Smooth muscle cell (in vitro differentiated cells): ENCODE measurements around the gene TPCN1. TPM values are rescaled to one million over a fixed set of nuclear protein-coding genes. Genes with fewer than 3 reads are reported as not detected.

Experiments used
- DNase-seq: peaks from one replicate; lab custom pipeline; 2025; ENCODE audit not compliant: unreplicated experiment; lab: John Stamatoyannopoulos, UW
- H2AFZ ChIP-seq: fragments of 200-600 bp; sonication (generic); 2 replicates; pipeline ENCODE4 v1.6.0; 2016; ENCODE audit warnings: antibody characterized with exemption, low read depth, mild to moderate bottlenecking
- H3F3A ChIP-seq: fragments of 200-600 bp; sonication (generic); 2 replicates; pipeline ENCODE4 v1.6.0; 2017; ENCODE audit warnings: antibody characterized with exemption, low read depth
- H3K27ac ChIP-seq: fragments of 200-600 bp; sonication (generic); 2 replicates; pipeline ENCODE4 v1.5.1; 2016; ENCODE audit warnings: low read depth, mild to moderate bottlenecking
- H3K27me3 ChIP-seq: fragments of 200-600 bp; sonication (generic); 2 replicates; pipeline ENCODE4 v1.6.1; 2016; ENCODE audit warnings: low read depth, mild to moderate bottlenecking
- H3K36me3 ChIP-seq: fragments of 200-600 bp; sonication (generic); 2 replicates; pipeline ENCODE4 v1.5.1; 2016; ENCODE audit warnings: low read depth
- H3K4me1 ChIP-seq: fragments of 200-600 bp; sonication (generic); 2 replicates; pipeline ENCODE4 v1.5.1; 2016; ENCODE audit warnings: low read depth
- H3K4me2 ChIP-seq: fragments of 200-600 bp; sonication (generic); 2 replicates; pipeline ENCODE4 v1.6.0; 2016; ENCODE audit warnings: mild to moderate bottlenecking
- H3K4me3 ChIP-seq: fragments of 200-600 bp; sonication (generic); 2 replicates; pipeline ENCODE4 v1.5.1; 2016; ENCODE audit warnings: mild to moderate bottlenecking
- H3K79me2 ChIP-seq: fragments of 200-600 bp; sonication (generic); 2 replicates; pipeline ENCODE4 v1.6.0; 2016; ENCODE audit warnings: low read depth, mild to moderate bottlenecking
- H3K9ac ChIP-seq: fragments of 200-600 bp; sonication (generic); 2 replicates; pipeline ENCODE4 v1.6.0; 2016; ENCODE audit warnings: low read depth
- H3K9me3 ChIP-seq: fragments of 200-600 bp; sonication (generic); replicated peaks from 2 replicates; pipeline ENCODE4 v1.5.1; 2016; ENCODE audit warnings: low read depth
- H4K20me1 ChIP-seq: fragments of 200-600 bp; sonication (generic); 2 replicates; pipeline ENCODE4 v1.6.0; 2016; ENCODE audit warnings: low read depth
- WGBS: methylation state at CpG from one replicate; pipeline ENCODE4 v1.1.7; 2016; ENCODE audit warnings: low lambda C conversion rate; 5-methylcytosine and 5-hydroxymethylcytosine counted together
- polyA plus RNA-seq: library from polyadenylated mRNA; unstranded; fragments of >200 nt; fragmentation: Nextera tagmentation; extraction: Ambion mirVana; gene quantifications from 2 replicates; pipeline ENCODE4 v1.2.1, GENCODE V29; 2016
- total RNA-seq: library from RNA; depleted of rRNA; stranded (reverse); fragments of >200 nt; gene quantifications from 2 replicates; pipeline ENCODE4 v1.2.3, GENCODE V29; 2014
- TF ChIP-seq, protein P1 (sequence below): fragments of 200-600 bp; sonication (generic); IDR thresholded peaks from 2 replicates; pipeline ENCODE4 v1.5.1; 2017; ENCODE audit warnings: borderline replicate concordance, mild to moderate bottlenecking, antibody characterized with exemption; ENCODE audit not compliant: insufficient read depth, poor library complexity, severe bottlenecking

Gene TPCN1
- total and polyA plus RNA-seq, 2 experiments from 2014 or later, result 12.9 to 29.2 TPM

DNA sequence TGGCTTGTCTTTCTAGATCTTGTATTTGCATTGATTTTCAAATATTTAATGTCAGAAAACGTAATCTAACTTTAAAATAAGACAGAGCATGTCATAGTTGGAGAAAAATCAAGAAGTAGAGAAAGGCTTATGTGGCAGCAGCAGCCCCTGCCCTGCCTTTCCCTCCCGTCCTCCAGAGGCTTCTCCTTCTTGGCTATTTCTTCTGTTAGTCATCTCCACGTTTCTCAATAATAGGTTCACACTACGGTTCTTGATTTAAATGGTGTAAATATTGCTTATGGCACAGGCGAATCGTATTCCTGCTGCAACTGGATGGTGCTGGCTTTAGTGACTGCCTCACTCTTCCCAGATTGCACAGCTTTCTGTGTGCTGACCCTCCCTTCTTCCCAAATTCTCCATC lies 70.8 kb downstream of the TPCN1 start:
- H3K36me3 ChIP-seq, result no peaks in the 10 kb centered on the region
- H4K20me1 ChIP-seq, result no peaks in the 10 kb centered on the region
- no peaks in the 10 kb centered on the region for H3K27me3 ChIP-seq
- no peak overlapping the region for H3K4me2 ChIP-seq
- TF ChIP-seq, protein P1, sequence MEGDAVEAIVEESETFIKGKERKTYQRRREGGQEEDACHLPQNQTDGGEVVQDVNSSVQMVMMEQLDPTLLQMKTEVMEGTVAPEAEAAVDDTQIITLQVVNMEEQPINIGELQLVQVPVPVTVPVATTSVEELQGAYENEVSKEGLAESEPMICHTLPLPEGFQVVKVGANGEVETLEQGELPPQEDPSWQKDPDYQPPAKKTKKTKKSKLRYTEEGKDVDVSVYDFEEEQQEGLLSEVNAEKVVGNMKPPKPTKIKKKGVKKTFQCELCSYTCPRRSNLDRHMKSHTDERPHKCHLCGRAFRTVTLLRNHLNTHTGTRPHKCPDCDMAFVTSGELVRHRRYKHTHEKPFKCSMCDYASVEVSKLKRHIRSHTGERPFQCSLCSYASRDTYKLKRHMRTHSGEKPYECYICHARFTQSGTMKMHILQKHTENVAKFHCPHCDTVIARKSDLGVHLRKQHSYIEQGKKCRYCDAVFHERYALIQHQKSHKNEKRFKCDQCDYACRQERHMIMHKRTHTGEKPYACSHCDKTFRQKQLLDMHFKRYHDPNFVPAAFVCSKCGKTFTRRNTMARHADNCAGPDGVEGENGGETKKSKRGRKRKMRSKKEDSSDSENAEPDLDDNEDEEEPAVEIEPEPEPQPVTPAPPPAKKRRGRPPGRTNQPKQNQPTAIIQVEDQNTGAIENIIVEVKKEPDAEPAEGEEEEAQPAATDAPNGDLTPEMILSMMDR, result no peak
- H2AFZ ChIP-seq, result no peak overlapping the region
- DNase-seq, result no peak
- WGBS, result 50% methylated on average over 6 of the region's 6 CpGs
- no peaks in the 10 kb centered on the region for H3K4me1 ChIP-seq
- H3K9ac ChIP-seq, result no peak overlapping the region
- no peaks in the 10 kb centered on the region for H3K79me2 ChIP-seq
- H3K4me3 ChIP-seq, result no peak overlapping the region
- no peaks in the 10 kb centered on the region for H3K9me3 ChIP-seq
- H3K27ac ChIP-seq, result no peak overlapping the region
- H3F3A ChIP-seq, result no peaks in the 10 kb centered on the region

DNA sequence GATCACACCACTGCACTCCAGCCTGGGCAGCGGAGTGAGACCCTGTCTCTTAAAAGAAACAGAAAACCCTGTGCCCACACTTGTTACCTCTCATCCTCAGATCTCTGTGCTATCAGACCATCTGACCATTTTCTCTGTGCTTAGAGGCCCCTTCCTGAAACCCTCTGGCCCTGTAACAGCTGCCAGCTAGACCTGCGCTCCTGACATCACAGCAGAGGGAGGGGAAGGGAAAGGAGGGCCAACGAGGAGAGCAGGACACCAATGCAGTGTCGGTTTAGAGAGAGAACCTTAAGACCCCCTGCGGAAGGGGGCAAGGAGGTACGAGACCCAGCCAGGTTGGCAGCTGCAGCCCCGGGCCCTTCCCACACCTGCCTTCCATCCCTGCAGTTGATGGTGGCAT lies 71.3 kb downstream of the TPCN1 start:
- DNase-seq, result no peak
- no peaks in the 10 kb centered on the region for H3K79me2 ChIP-seq
- no peaks in the 10 kb centered on the region for H3K36me3 ChIP-seq
- H4K20me1 ChIP-seq, result no peaks in the 10 kb centered on the region
- no peak overlapping the region for H3K4me3 ChIP-seq
- no peak overlapping the region for H3K9ac ChIP-seq
- H3F3A ChIP-seq, result no peaks in the 10 kb centered on the region
- TF ChIP-seq, protein P1, result no peak
- H3K27ac ChIP-seq, result no peak overlapping the region
- no peaks in the 10 kb centered on the region for H3K9me3 ChIP-seq
- H3K4me1 ChIP-seq, result no peaks in the 10 kb centered on the region
- H3K27me3 ChIP-seq, result no peaks in the 10 kb centered on the region
- no peak overlapping the region for H2AFZ ChIP-seq
- no peak overlapping the region for H3K4me2 ChIP-seq
- WGBS, result 91% methylated on average over 7 of the region's 7 CpGs

DNA sequence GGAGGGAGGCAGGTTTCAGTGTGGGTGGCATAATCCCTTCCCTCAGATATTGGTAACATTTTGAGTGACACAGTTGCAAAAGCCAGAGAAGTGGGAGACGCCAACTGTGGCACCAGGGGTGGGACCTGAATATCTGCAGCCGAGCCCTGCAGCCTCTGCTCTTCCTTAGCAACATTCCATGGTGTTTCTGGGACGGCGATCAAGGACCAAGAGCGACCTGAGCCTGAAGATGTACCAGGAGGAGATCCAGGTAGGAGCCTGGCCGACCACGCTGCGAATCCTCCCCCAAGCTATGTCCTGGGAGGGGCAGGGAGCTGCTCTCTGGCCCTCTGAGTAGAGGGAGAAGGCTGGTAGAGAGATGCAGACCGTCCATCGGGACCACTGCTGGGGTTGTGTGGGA lies 71.8 kb downstream of the TPCN1 start:
- Histone ChIP-seq H3K79me2 (no peaks in the 10 kb centered on the region), H3F3A (no peaks in the 10 kb centered on the region), H3K4me1 (no peaks in the 10 kb centered on the region), H4K20me1 (no peaks in the 10 kb centered on the region), H3K27ac (no peak overlapping the region), H3K27me3 (no peaks in the 10 kb centered on the region), H3K9me3 (no peaks in the 10 kb centered on the region), H2AFZ (no peak overlapping the region), H3K9ac (no peak overlapping the region), H3K4me2 (no peak overlapping the region), H3K36me3 (no peaks in the 10 kb centered on the region), H3K4me3 (no peak overlapping the region)
- TF ChIP-seq, protein P1, result no peak
- DNase-seq, result no peak
- WGBS, result 97% methylated on average over 10 of the region's 10 CpGs

DNA sequence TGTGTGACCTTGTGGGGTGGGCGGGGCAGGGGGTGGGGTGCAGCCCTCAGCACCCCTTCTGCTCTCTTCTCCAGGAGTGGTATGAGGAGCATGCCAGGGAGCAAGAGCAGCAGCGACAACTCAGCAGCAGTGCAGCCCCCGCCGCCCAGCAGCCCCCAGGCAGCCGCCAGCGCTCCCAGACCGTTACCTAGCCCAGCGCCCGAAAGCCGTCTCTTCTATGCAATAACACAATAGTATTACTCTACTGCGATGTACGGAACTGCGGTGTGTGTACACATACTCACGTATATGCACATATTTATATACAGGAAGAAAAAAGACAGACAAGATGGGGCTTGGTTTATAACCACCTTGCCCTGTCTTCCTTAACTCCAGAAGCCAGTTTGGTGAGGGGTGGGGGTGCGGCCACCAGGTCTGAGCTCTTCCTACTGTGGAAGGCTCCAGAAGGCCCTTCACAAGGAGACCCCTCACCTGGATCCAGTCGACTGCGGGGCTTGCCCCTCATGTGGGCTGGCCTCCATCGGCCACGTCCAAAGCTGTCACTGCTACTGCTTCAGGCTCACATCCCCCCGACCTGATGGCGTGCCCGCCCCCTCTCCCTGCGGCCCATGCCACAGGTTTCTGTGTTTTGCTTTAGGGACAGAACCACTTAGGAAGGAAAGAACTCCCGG lies 74.8 kb downstream of the TPCN1 start:
- Histone ChIP-seq H3K79me2 (no peaks in the 10 kb centered on the region), H3K9me3 (no peaks in the 10 kb centered on the region), H3K27ac (no peak overlapping the region), H4K20me1 (no peaks in the 10 kb centered on the region), H3K36me3 (no peaks in the 10 kb centered on the region), H3K4me1 (peaks cover 8% of the 10 kb centered on the region), H3K4me3 (no peak overlapping the region), H2AFZ (no peak overlapping the region), H3K9ac (no peak overlapping the region), H3F3A (no peaks in the 10 kb centered on the region), H3K27me3 (no peaks in the 10 kb centered on the region), H3K4me2 (no peak overlapping the region)
- no peak for DNase-seq
- TF ChIP-seq, protein P1, result no peak
- 94% methylated on average over 24 of the region's 24 CpGs for WGBS
